ENCODE results near the gene FAM174A. TPM values are rescaled to one million over a fixed set of nuclear protein-coding genes. Genes with fewer than 3 reads are reported as not detected.
"Not testable (repeated sequence)": the region's sequence is repeated elsewhere in the genome, so short reads cannot be mapped to it uniquely, and the experiment has no call there.

The FAM174A gene
- total RNA-seq, 1 donor from 2014 or later = 9.0 TPM

DNA sequence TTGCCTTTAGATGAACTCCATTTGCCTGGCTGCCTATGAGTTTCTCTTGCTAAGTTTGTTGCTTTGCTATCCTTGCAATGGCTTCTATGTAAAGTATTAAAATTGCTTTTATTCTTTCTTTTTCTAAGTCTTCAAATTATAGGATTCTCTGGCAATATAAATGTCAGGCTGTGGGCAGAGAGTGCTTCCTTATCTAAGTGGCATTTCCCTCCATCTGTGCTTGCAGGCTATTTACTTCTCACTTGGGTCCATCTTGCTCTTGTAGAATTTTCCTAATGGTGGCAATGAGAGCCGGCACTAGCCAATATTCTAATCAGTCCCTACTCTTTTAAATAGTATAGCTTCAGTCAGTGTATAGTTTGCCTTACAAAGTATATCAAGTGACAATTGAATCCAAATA, 63.3 kb downstream of the FAM174A start:
- no peaks in the 10 kb centered on the region for H3K27me3 Mint-ChIP-seq (ENCODE audit: unreplicated experiment)
- H3K4me3 Mint-ChIP-seq (ENCODE audit: unreplicated experiment) = no peak overlapping the region
- H3K36me3 Mint-ChIP-seq (ENCODE audit: low read depth, unreplicated experiment) = no peaks in the 10 kb centered on the region
- TF ChIP-seq, protein P1, sequence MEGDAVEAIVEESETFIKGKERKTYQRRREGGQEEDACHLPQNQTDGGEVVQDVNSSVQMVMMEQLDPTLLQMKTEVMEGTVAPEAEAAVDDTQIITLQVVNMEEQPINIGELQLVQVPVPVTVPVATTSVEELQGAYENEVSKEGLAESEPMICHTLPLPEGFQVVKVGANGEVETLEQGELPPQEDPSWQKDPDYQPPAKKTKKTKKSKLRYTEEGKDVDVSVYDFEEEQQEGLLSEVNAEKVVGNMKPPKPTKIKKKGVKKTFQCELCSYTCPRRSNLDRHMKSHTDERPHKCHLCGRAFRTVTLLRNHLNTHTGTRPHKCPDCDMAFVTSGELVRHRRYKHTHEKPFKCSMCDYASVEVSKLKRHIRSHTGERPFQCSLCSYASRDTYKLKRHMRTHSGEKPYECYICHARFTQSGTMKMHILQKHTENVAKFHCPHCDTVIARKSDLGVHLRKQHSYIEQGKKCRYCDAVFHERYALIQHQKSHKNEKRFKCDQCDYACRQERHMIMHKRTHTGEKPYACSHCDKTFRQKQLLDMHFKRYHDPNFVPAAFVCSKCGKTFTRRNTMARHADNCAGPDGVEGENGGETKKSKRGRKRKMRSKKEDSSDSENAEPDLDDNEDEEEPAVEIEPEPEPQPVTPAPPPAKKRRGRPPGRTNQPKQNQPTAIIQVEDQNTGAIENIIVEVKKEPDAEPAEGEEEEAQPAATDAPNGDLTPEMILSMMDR (IDR thresholded peaks at IDR 0.05; ENCODE audit: unreplicated experiment) = no peak
- peaks cover 3% of the 10 kb centered on the region for H3K4me1 Mint-ChIP-seq (ENCODE audit: unreplicated experiment)
- DNase-seq (ENCODE audit: low spot score) = no peak
- no peak overlapping the region for H3K27ac Mint-ChIP-seq (ENCODE audit: unreplicated experiment)
- no peaks in the 10 kb centered on the region for H3K9me3 Mint-ChIP-seq (ENCODE audit: unreplicated experiment)

DNA sequence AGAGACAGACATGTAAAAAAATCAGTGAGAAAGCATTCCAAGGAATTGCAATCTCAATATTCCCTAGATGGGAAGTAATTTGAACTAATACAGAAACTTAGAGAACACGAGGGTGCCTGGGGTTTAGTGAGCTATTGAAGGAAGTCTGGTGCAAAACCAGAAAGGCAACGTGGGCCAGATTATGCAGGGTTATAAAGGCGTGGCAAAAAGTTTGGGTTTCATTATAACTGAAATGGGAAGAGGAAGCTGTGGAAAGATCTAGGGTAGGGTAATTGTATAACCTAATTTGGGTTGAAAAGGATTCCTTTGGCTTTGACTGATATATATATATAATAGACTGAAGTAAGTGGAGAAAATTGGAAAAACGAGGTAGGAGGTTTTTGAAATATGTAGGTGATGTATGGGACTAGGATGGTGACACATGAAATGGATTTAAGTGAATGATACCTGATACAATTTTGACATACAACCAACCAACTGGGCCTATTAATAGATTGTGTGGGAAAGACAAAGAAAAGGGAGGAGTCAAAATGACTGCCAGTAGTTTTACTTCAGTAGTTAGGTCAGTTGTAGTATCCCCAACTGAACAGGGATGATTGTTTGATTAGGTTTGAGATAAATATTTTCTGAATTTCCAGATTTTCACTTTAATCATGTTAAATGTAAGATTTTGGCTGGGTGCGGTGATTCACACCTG, 65.3 kb downstream of the FAM174A start:
- Mint-ChIP-seq H3K4me1 (ENCODE audit: unreplicated experiment) (peaks cover 1% of the 10 kb centered on the region), H3K4me3 (ENCODE audit: unreplicated experiment) (no peak overlapping the region), H3K27me3 (ENCODE audit: unreplicated experiment) (no peaks in the 10 kb centered on the region), H3K9me3 (ENCODE audit: unreplicated experiment) (no peaks in the 10 kb centered on the region), H3K27ac (ENCODE audit: unreplicated experiment) (no peak overlapping the region), H3K36me3 (ENCODE audit: low read depth, unreplicated experiment) (no peaks in the 10 kb centered on the region)
- TF ChIP-seq, protein P1 (IDR thresholded peaks at IDR 0.05; ENCODE audit: unreplicated experiment) = no peak
- no peak for DNase-seq (ENCODE audit: low spot score)

DNA sequence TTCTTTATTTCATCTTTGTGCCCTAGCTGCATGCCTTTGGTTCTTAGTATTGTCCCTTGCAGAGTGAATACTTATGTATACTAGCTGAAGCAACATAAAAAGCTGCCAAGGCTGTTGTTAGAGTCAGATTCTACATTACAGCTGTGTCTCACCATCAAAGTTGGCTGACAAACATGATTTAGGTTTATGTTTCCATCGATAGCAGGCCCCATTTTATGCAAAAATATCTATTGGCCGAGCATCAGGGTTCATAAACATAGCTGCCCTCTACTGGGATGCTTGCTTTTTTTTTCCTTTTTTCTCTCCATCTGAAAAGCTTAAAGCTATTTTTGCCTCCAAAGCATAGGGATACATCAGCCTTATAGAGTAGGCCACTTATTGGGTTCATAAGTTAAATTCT, 68.0 kb downstream of the FAM174A start:
- TF ChIP-seq, protein P1 (IDR thresholded peaks at IDR 0.05; ENCODE audit: unreplicated experiment) = no peak
- Mint-ChIP-seq H3K4me3 (ENCODE audit: unreplicated experiment) (no peak overlapping the region), H3K9me3 (ENCODE audit: unreplicated experiment) (no peaks in the 10 kb centered on the region), H3K4me1 (ENCODE audit: unreplicated experiment) (no peaks in the 10 kb centered on the region), H3K27ac (ENCODE audit: unreplicated experiment) (no peak overlapping the region), H3K36me3 (ENCODE audit: low read depth, unreplicated experiment) (no peaks in the 10 kb centered on the region), H3K27me3 (ENCODE audit: unreplicated experiment) (no peaks in the 10 kb centered on the region)
- no peak for DNase-seq (ENCODE audit: low spot score)

DNA sequence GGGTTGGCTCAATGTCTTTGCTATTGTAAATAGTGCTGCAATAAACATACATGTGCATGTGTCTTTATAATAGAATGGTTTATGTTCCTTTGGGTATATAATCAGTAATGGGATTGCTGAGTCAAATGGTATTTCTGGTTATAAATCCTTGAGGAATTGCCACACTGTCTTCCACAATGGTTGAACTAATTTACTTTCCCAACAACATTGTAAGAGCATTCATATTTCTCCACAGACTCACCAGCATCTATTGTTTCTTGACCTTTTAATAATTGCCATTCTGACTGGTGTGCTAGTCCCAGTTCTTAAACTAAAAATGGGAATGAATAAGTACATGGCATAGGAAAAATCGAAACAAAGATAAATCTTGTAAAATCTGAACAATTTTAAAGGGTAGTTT, 68.8 kb downstream of the FAM174A start:
- H3K27me3 Mint-ChIP-seq (ENCODE audit: unreplicated experiment); H3K27ac Mint-ChIP-seq (ENCODE audit: unreplicated experiment); H3K4me1 Mint-ChIP-seq (ENCODE audit: unreplicated experiment); H3K4me3 Mint-ChIP-seq (ENCODE audit: unreplicated experiment); H3K9me3 Mint-ChIP-seq (ENCODE audit: unreplicated experiment); DNase-seq (ENCODE audit: low spot score); H3K36me3 Mint-ChIP-seq (ENCODE audit: low read depth, unreplicated experiment): not testable (repeated sequence)

DNA sequence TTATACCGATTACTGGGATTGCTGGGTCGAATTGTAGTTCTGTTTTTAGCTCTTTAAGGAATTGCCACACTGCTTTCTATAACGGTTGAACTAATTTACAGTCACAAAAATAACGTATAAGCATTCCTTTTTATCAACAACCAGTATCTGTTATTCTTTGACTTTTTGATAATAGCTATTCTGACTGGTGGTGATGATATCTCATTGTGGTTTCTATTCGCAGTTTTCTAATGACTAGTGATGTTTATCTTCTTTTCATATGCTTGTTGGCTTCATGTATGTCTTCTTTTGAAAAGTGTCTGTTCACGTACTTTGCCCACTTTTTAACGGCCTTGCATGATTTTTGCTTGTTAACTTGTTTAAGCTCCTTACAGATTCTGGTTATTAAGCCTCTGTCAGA, 74.4 kb downstream of the FAM174A start:
- no peak overlapping the region for H3K4me3 Mint-ChIP-seq (ENCODE audit: unreplicated experiment)
- TF ChIP-seq, protein P1 (IDR thresholded peaks at IDR 0.05; ENCODE audit: unreplicated experiment) = no peak
- DNase-seq (ENCODE audit: low spot score) = no peak
- no peaks in the 10 kb centered on the region for H3K36me3 Mint-ChIP-seq (ENCODE audit: low read depth, unreplicated experiment)
- no peaks in the 10 kb centered on the region for H3K9me3 Mint-ChIP-seq (ENCODE audit: unreplicated experiment)
- no peak overlapping the region for H3K27ac Mint-ChIP-seq (ENCODE audit: unreplicated experiment)
- H3K4me1 Mint-ChIP-seq (ENCODE audit: unreplicated experiment) = no peaks in the 10 kb centered on the region
- no peaks in the 10 kb centered on the region for H3K27me3 Mint-ChIP-seq (ENCODE audit: unreplicated experiment)
